Chondrocyte (in vitro differentiated cells): Measurements from ENCODE around the gene KLHL5. TPM values are rescaled to one million over a fixed set of nuclear protein-coding genes. Genes with fewer than 3 reads are reported as not detected.
"Not testable (repeated sequence)": the region's sequence is repeated elsewhere in the genome, so short reads cannot be mapped to it uniquely, and the experiment has no call there.

Experiments used
- DNase-seq: peaks from one replicate; pipeline ENCODE4 v3.0.0; 2021; ENCODE audit warnings: mixed read lengths, low spot score
- H3K27ac Mint-ChIP-seq: one replicate; pipeline ENCODE4 v1.8.0; 2021; ENCODE audit warnings: mild to moderate bottlenecking, moderate library complexity, mixed read lengths; ENCODE audit not compliant: unreplicated experiment
- H3K27me3 Mint-ChIP-seq: 2 replicates; pipeline ENCODE4 v1.8.0; 2021; ENCODE audit warnings: low read depth, mixed read lengths
- H3K36me3 Mint-ChIP-seq: 2 replicates; pipeline ENCODE4 v1.8.0; 2021; ENCODE audit warnings: low read depth, mixed read lengths
- H3K4me1 Mint-ChIP-seq: 2 replicates; pipeline ENCODE4 v1.8.0; 2021; ENCODE audit warnings: low read depth, mild to moderate bottlenecking, mixed read lengths
- H3K4me3 Mint-ChIP-seq: one replicate; pipeline ENCODE4 v1.8.0; 2021; ENCODE audit warnings: mild to moderate bottlenecking, moderate library complexity, mixed read lengths; ENCODE audit not compliant: unreplicated experiment
- H3K9me3 Mint-ChIP-seq: 2 replicates; pipeline ENCODE4 v1.8.0; 2021; ENCODE audit warnings: low read depth, mixed read lengths
- total RNA-seq: library from RNA; stranded (reverse); gene quantifications from 3 replicates; pipeline ENCODE4 v1.2.1, GENCODE V29; 2021
- TF ChIP-seq, protein P1 (sequence below): fragments of 200-600 bp; sonication (generic); IDR thresholded peaks from 2 replicates; pipeline ENCODE4 v1.5.0; 2021; ENCODE audit warnings: antibody characterized with exemption, mild to moderate bottlenecking, moderate library complexity

The KLHL5 gene
- total RNA-seq, 1 donor from 2014 or later: 83.3 TPM

- Mint-ChIP-seq H3K27me3 (no peaks in the 10 kb centered on the region), H3K9me3 (peaks cover 6% of the 10 kb centered on the region), H3K4me3 (no peak overlapping the region), H3K27ac (no peak overlapping the region), H3K4me1 (no peaks in the 10 kb centered on the region), H3K36me3 (peaks cover 11% of the 10 kb centered on the region)
- TF ChIP-seq, protein P1, sequence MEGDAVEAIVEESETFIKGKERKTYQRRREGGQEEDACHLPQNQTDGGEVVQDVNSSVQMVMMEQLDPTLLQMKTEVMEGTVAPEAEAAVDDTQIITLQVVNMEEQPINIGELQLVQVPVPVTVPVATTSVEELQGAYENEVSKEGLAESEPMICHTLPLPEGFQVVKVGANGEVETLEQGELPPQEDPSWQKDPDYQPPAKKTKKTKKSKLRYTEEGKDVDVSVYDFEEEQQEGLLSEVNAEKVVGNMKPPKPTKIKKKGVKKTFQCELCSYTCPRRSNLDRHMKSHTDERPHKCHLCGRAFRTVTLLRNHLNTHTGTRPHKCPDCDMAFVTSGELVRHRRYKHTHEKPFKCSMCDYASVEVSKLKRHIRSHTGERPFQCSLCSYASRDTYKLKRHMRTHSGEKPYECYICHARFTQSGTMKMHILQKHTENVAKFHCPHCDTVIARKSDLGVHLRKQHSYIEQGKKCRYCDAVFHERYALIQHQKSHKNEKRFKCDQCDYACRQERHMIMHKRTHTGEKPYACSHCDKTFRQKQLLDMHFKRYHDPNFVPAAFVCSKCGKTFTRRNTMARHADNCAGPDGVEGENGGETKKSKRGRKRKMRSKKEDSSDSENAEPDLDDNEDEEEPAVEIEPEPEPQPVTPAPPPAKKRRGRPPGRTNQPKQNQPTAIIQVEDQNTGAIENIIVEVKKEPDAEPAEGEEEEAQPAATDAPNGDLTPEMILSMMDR: no peak
- no peak for DNase-seq
Observed at GRCh38 chr4:39125600-39125985, 63.6 kb downstream of the KLHL5 start.

DNA sequence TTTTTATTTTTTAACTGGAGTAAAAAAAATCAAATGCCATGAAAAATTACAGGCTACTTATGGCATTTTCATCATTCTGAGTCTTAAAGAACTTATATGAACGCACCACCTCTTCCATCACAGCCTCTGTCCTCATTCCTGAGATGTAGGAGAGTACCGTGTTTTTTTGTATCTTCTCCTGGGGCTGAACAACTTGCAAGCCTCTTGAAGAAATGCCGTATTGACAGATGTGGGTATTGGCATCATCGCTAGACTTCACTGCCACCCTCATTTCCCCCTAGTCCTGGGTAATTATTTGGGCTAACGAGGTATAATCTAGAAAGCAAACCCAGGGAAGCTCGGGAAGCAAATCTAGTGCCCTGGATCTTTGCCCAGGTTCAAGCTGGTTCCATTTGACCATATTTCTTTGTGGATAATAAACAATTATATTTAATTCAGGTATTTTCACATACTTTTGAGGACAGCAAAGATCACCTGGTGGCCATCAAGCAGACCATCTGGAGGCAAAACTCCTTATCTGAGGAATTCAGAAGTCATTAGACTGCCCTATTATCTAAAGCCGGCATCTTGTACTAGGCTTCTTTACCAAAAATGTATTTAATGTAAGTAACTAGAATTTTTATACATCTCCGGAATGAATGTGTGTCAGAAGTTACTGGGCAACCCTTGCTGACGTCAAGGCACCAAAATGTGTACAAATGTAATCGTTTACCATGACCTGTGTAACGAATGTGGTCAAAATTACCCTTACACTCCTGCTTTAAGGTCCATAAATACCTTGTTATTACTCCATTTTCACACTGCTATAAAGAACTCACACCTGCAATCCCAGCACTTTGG is 64.4 kb downstream of the KLHL5 start:
- DNase-seq: no peak
- peaks cover 6% of the 10 kb centered on the region for H3K9me3 Mint-ChIP-seq
- TF ChIP-seq, protein P1: no peak
- H3K4me1 Mint-ChIP-seq: no peaks in the 10 kb centered on the region
- peaks cover 11% of the 10 kb centered on the region for H3K36me3 Mint-ChIP-seq
- H3K27me3 Mint-ChIP-seq: no peaks in the 10 kb centered on the region
- no peak overlapping the region for H3K4me3 Mint-ChIP-seq
- no peak overlapping the region for H3K27ac Mint-ChIP-seq

- no peak overlapping the region for H3K4me3 Mint-ChIP-seq
- no peaks in the 10 kb centered on the region for H3K36me3 Mint-ChIP-seq
- H3K27ac Mint-ChIP-seq: no peak overlapping the region
- peaks cover 3% of the 10 kb centered on the region for H3K9me3 Mint-ChIP-seq
- no peaks in the 10 kb centered on the region for H3K27me3 Mint-ChIP-seq
- no peak for DNase-seq
- H3K4me1 Mint-ChIP-seq: peaks cover 21% of the 10 kb centered on the region
- TF ChIP-seq, protein P1: no peak
Observed at GRCh38 chr4:39133623-39134022, 71.6 kb downstream of the KLHL5 start.

DNA sequence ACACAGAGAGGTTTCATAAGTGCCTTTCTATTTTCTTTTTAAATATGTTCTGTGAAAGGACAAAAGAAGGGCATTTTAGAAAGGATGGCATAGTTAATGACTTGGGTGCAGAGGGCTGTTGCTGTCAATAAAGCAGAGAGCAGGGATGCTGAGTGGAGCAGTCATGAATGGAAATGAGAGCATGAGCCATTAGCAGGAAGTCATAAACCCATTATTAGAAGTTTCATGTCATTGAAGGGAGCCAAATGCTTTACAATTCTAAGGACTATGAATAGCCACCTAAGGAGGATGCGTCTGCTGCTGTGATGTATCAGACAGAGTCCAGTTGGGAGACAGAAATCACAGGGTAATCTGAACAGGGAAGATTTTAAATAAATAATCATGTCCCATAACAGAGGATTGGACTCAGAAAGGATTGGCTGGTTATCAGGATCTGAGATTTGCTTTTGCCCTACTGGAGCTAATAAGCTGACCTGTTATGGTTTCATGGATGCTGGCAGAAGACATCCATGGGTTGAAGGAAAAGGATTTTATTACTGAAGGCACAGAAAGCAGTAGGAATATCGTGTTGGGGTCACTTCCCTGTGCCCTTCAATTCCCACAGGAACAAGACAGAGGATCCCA is 72.8 kb downstream of the KLHL5 start:
- DNase-seq: no peak
- no peaks in the 10 kb centered on the region for H3K36me3 Mint-ChIP-seq
- H3K9me3 Mint-ChIP-seq: peaks cover 1% of the 10 kb centered on the region
- TF ChIP-seq, protein P1: no peak
- H3K27me3 Mint-ChIP-seq: no peaks in the 10 kb centered on the region
- H3K4me3 Mint-ChIP-seq: no peak overlapping the region
- H3K4me1 Mint-ChIP-seq: peaks cover 21% of the 10 kb centered on the region
- H3K27ac Mint-ChIP-seq: peak overlapping the region; percentile 22

DNA sequence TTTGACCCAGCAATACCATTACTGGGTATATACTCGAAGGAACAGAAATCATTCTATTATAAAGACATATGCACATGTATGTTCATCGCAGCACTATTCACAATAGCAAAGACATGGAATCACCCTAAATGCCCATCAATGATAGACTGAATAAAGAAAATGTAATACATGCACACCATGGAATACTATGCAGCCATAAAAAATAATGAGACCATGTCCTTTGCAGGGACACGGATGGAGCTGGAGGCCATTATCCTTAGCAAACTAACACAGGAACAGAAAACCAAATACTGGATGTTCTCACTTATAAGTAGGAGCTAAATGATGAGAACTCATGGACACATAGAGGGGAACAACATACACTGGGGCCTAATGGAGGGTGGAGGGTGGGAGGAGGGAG is 76.2 kb downstream of the KLHL5 start:
- DNase-seq, H3K9me3 Mint-ChIP-seq, H3K27ac Mint-ChIP-seq, H3K4me3 Mint-ChIP-seq, H3K36me3 Mint-ChIP-seq, H3K27me3 Mint-ChIP-seq: not testable (repeated sequence)
- H3K4me1 Mint-ChIP-seq: peaks cover 11% of the 10 kb centered on the region
